BE2C (cell line): ENCODE measurements around the gene DENND5B.

ENCODE experiments used
- DNase-seq: peaks from one replicate; pipeline ENCODE4 v3.0.0-alpha.2; 2020
- H3K27me3 ChIP-seq: fragments of 250-450 bp; sonication (Bioruptor Pico); 2 replicates; pipeline ENCODE4 v1.5.1; 2020; ENCODE audit warnings: mild to moderate bottlenecking
- H3K36me3 ChIP-seq: fragments of 250-450 bp; sonication (Bioruptor Pico); 2 replicates; pipeline ENCODE4 v1.5.1; 2020; ENCODE audit warnings: mild to moderate bottlenecking
- H3K4me1 ChIP-seq: fragments of 250-450 bp; sonication (Bioruptor Pico); 2 replicates; pipeline ENCODE4 v1.5.1; 2020
- H3K4me3 ChIP-seq: 2 replicates; pipeline ENCODE4 v1.5.1; 2011; ENCODE audit warnings: low read depth, low read length
- H3K9me3 ChIP-seq: fragments of 250-450 bp; sonication (Bioruptor Pico); 2 replicates; pipeline ENCODE4 v1.5.1; 2020
- CTCF ChIP-seq: IDR thresholded peaks from 2 replicates; pipeline ENCODE4 v1.5.1; 2012; ENCODE audit warnings: mild to moderate bottlenecking, low read depth, low read length

The DENND5B gene

GRCh38 chr12:31465002-31465401 lies 125.9 kb downstream of the DENND5B start:
- Histone ChIP-seq H3K27me3 (no peaks in the 10 kb centered on the region), H3K9me3 (no peaks in the 10 kb centered on the region), H3K36me3 (no peaks in the 10 kb centered on the region), H3K4me3 (no peak overlapping the region), H3K4me1 (no peaks in the 10 kb centered on the region)
- DNase-seq, result no peak
- no peak for TF ChIP-seq CTCF

- TF ChIP-seq CTCF, result no peak
- Histone ChIP-seq H3K9me3 (no peaks in the 10 kb centered on the region), H3K4me1 (no peaks in the 10 kb centered on the region), H3K27me3 (no peaks in the 10 kb centered on the region), H3K4me3 (no peak overlapping the region), H3K36me3 (no peaks in the 10 kb centered on the region)
- DNase-seq, result no peak
Observed at GRCh38 chr12:31460024-31460423, 130.9 kb downstream of the DENND5B start.

GRCh38 chr12:31456562-31456961 lies 134.4 kb downstream of the DENND5B start:
- TF ChIP-seq CTCF, result no peak
- Histone ChIP-seq H3K27me3 (no peaks in the 10 kb centered on the region), H3K4me1 (no peaks in the 10 kb centered on the region), H3K36me3 (no peaks in the 10 kb centered on the region), H3K9me3 (no peaks in the 10 kb centered on the region), H3K4me3 (no peak overlapping the region)
- DNase-seq, result no peak

GRCh38 chr12:31444736-31445135 lies 146.2 kb downstream of the DENND5B start:
- Histone ChIP-seq H3K36me3 (no peaks in the 10 kb centered on the region; the same call in 1 of the 2 replicates), H3K27me3 (no peaks in the 10 kb centered on the region), H3K4me3 (no peak overlapping the region), H3K9me3 (no peaks in the 10 kb centered on the region), H3K4me1 (no peaks in the 10 kb centered on the region)
- DNase-seq, result no peak
- no peak for TF ChIP-seq CTCF

- Histone ChIP-seq H3K36me3 (no peaks in the 10 kb centered on the region), H3K4me1 (no peaks in the 10 kb centered on the region), H3K4me3 (no peak overlapping the region), H3K27me3 (no peaks in the 10 kb centered on the region), H3K9me3 (no peaks in the 10 kb centered on the region)
- no peak for TF ChIP-seq CTCF
- no peak for DNase-seq
Observed at GRCh38 chr12:31440586-31440985, 150.3 kb downstream of the DENND5B start.

GRCh38 chr12:31440134-31440533 lies 150.8 kb downstream of the DENND5B start:
- Histone ChIP-seq H3K9me3 (no peaks in the 10 kb centered on the region), H3K27me3 (no peaks in the 10 kb centered on the region), H3K36me3 (no peaks in the 10 kb centered on the region), H3K4me3 (no peak overlapping the region), H3K4me1 (no peaks in the 10 kb centered on the region)
- TF ChIP-seq CTCF, result no peak
- no peak for DNase-seq
